Measurements from ENCODE around the gene TDRD9.

The TDRD9 gene

DNA sequence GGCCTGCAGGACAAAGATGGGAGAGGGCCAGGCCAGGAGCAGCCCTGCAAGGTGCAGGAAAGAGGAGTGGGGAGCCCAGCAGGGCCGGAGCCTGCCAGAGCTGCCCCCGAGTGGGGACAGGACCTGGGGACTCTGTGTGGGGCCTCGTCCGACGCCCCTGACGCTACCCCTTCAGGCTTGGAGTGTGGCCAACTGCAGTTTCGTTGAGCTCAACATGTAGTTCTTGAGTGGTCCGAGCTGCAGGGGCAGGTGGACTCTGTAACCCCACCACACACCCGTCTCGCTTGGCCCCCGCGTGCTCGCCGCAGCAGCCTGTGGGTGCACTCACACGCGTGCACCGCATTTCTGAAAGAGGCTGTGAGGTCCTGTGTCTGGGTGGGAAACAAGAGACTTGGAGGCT, 159.2 kb downstream of the TDRD9 start:
- H3K27ac ChIP-seq = no peak overlapping the region
- TF ChIP-seq, protein P1, sequence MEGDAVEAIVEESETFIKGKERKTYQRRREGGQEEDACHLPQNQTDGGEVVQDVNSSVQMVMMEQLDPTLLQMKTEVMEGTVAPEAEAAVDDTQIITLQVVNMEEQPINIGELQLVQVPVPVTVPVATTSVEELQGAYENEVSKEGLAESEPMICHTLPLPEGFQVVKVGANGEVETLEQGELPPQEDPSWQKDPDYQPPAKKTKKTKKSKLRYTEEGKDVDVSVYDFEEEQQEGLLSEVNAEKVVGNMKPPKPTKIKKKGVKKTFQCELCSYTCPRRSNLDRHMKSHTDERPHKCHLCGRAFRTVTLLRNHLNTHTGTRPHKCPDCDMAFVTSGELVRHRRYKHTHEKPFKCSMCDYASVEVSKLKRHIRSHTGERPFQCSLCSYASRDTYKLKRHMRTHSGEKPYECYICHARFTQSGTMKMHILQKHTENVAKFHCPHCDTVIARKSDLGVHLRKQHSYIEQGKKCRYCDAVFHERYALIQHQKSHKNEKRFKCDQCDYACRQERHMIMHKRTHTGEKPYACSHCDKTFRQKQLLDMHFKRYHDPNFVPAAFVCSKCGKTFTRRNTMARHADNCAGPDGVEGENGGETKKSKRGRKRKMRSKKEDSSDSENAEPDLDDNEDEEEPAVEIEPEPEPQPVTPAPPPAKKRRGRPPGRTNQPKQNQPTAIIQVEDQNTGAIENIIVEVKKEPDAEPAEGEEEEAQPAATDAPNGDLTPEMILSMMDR (IDR thresholded peaks at IDR 0.05) = no peak
- no peaks in the 10 kb centered on the region for H3K4me1 ChIP-seq (ENCODE audit: control insufficient read depth in 1 of 2, insufficient read depth in 1 of 2, low read depth in 1 of 2, low read length in 1 of 2)
- H3K4me3 ChIP-seq (ENCODE audit: low read depth in 1 of 2, low read length in 1 of 2) = no peak overlapping the region
- H3K9me3 ChIP-seq = no peaks in the 10 kb centered on the region
- no peaks in the 10 kb centered on the region for H3K36me3 ChIP-seq
- H3K27me3 ChIP-seq = peaks cover 51% of the 10 kb centered on the region

DNA sequence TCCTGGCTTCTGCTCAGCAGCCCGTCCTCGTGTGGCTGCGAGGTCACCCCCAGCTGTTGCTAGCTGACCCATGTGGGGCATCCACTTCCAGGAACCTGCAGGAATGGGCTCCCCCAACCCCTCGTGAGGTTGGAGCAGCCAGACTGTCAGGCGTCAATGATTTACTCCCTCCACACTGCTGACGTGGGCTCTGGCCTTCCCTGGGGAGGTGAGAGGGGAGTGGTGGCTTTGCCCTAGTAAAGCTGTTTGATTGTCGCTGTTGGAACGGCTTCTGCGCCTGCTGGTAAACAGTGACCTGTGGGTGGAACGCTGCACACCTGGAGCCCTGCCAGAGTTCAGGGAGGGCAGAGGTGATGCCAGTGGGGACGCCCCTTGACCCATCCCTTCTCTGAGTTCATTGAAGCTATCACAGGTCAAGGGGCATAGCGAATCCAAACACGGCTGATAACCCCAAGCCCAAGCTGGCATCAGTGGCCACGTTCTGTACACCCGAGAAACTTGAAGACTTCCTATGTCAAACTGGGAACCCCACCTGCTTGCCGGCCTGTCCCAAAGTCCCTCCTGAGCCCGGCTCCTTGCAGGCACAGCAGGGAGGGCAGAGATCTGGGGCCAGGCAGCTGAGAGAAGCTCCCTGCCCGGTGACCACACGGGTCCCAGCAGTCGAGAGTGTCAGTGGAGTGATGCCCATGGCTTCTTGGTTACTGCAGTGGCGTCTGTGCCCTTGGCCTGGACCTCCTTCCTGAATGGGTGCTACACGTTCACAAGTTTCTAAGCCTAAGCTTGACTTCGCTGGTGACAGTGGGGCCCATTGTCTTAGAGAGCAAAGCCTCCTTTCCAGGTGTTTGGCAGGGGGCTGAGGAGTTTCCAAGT, 160.0 kb downstream of the TDRD9 start:
- no peak overlapping the region for H3K27ac ChIP-seq
- H3K4me1 ChIP-seq (ENCODE audit: control insufficient read depth in 1 of 2, insufficient read depth in 1 of 2, low read depth in 1 of 2, low read length in 1 of 2) = no peaks in the 10 kb centered on the region
- no peaks in the 10 kb centered on the region for H3K36me3 ChIP-seq
- no peaks in the 10 kb centered on the region for H3K9me3 ChIP-seq
- TF ChIP-seq, protein P1 (IDR thresholded peaks at IDR 0.05) = no peak
- H3K4me3 ChIP-seq (ENCODE audit: low read depth in 1 of 2, low read length in 1 of 2) = no peak overlapping the region
- peaks cover 44% of the 10 kb centered on the region for H3K27me3 ChIP-seq

DNA sequence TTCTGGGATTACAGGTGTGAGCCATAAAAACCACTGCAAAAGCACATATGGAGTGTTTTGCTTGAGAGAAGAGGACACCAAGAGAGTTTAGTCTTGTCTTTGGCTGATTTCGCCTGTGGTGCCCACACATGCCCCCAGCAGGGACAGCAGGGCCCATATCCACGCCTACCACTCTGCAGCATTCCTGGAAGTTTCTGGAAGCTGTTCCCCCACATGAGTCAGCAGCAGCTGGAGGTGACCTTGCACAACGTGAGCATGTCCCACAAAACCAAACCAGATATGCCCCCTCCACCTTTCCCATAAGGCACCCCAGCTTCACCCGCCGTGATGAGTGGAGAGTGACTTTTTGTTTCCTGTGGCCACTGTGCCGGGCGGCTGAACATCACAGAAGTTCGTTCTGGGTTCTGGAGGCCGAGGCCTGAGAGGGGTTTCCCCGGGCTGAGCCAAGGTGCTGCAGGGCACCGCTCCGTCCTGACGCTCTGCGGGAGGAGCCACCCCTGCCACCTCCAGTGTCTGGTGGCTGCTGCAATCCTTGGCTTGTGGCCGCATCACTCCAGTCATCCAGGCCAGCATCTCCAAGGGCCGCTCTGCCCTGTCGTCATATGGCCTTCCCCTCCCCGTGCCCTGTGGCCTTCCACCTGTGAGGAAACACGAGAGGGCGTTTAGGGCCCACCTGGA, 162.0 kb downstream of the TDRD9 start:
- H3K27ac ChIP-seq = no peak overlapping the region
- H3K36me3 ChIP-seq = no peaks in the 10 kb centered on the region
- TF ChIP-seq, protein P1 (IDR thresholded peaks at IDR 0.05) = no peak
- H3K27me3 ChIP-seq = peaks cover 24% of the 10 kb centered on the region
- H3K4me1 ChIP-seq (ENCODE audit: control insufficient read depth in 1 of 2, insufficient read depth in 1 of 2, low read depth in 1 of 2, low read length in 1 of 2) = no peaks in the 10 kb centered on the region
- no peaks in the 10 kb centered on the region for H3K9me3 ChIP-seq
- no peak overlapping the region for H3K4me3 ChIP-seq (ENCODE audit: low read depth in 1 of 2, low read length in 1 of 2)

DNA sequence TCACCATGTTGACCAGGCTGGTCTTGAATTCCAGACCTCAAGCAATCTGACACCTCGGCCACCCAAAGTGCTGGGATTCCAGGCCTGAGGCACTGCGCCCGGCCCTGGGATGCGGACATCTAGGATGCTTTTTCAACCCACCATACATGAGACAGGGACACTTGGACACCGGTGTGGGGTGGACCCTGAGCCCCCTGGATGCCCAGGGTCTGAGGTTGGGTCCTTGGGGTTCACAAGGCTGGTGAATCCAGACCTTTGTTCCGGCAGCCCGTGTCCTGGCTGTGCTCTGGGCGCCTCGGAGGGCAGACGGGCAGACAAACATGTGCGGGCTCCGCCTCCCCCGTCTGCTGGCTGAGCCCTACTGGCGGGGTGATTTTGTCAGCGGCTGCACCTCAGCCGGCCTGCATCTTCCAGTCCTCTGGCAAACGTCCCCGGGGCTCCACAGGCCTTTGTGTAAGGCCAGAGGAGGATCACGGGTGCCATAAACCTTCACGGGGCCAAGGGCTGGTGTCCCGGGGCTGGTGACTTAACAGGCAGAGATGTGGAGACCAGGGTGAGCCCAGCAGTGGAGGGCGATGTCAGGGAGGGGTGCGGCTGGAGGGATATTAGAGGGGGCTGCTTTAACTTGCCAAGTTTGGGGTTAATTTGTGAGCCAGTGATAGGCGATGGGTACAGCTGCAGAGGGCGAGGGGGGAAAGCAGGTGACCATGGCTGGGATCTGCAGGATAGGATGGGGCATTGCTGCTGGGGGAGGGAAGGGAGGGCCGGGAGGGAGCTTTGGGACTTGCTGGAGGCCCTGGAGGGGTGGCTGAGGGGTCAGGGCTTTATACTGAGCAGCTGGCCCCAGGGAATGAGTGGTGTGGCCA, 163.0 kb downstream of the TDRD9 start:
- peaks cover 13% of the 10 kb centered on the region for H3K27me3 ChIP-seq
- TF ChIP-seq, protein P1 (IDR thresholded peaks at IDR 0.05) = no peak

DNA sequence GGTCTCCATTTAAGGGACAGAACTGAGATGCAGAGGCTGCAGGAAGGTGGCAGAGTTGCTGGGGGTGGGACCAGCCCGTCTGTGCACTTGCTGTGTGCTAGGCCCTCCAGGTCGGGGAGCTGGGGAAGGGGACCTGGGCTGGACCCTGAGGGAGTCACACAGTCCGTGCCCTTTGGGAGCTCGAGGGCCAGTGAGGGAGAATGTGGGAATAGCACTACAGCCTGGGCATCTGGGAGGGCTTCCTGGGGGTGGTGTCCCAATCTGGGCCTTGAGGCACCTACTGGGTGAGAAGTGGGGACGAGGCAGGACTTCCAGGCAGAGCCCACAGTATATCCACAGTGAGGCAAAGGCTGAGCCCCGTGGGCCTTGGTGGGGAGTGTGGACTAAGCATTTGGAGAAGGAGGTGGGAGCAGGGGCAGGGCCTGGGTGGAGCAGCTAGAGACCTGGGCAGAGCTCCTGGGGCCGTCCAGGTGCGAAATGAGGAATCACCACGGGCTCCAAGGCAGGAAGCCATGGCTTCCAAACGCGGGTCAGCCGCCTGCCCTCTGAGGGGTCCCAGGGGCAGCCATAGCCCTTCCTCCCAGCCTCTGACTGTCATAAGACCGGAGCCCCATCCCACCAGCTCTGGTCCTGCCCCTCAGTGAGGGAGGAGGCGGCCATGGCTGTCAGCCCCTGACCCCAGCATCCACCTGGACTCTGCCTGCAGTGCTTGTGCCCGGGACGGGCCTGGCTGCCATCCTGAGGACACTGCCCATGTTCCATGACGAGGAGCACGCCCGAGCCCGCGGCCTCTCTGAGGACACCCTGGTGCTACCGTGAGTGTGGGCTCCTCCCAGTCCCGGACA, 163.9 kb downstream of the TDRD9 start:
- Histone ChIP-seq H3K4me3 (ENCODE audit: low read depth in 1 of 2, low read length in 1 of 2) (no peak overlapping the region), H3K27me3 (peaks cover 4% of the 10 kb centered on the region), H3K4me1 (ENCODE audit: control insufficient read depth in 1 of 2, insufficient read depth in 1 of 2, low read depth in 1 of 2, low read length in 1 of 2) (no peaks in the 10 kb centered on the region), H3K9me3 (no peaks in the 10 kb centered on the region), H3K27ac (no peak overlapping the region), H3K36me3 (no peaks in the 10 kb centered on the region)
- TF ChIP-seq, protein P1 (IDR thresholded peaks at IDR 0.05) = no peak

More for the DNA sequence above, 163.0 kb downstream of the TDRD9 start:
- no peak overlapping the region for H3K27ac ChIP-seq
- H3K9me3 ChIP-seq = no peaks in the 10 kb centered on the region
- H3K36me3 ChIP-seq = no peaks in the 10 kb centered on the region
- no peak overlapping the region for H3K4me3 ChIP-seq (ENCODE audit: low read depth in 1 of 2, low read length in 1 of 2)
- no peaks in the 10 kb centered on the region for H3K4me1 ChIP-seq (ENCODE audit: control insufficient read depth in 1 of 2, insufficient read depth in 1 of 2, low read depth in 1 of 2, low read length in 1 of 2)

Measured in neutrophil (primary cell).